ENCODE results near the gene MAPK10. TPM values are rescaled to one million over a fixed set of nuclear protein-coding genes. Genes with fewer than 3 reads are reported as not detected.

Gene MAPK10
- total RNA-seq, 1 donor from 2014 or later = 23.6 TPM

DNA sequence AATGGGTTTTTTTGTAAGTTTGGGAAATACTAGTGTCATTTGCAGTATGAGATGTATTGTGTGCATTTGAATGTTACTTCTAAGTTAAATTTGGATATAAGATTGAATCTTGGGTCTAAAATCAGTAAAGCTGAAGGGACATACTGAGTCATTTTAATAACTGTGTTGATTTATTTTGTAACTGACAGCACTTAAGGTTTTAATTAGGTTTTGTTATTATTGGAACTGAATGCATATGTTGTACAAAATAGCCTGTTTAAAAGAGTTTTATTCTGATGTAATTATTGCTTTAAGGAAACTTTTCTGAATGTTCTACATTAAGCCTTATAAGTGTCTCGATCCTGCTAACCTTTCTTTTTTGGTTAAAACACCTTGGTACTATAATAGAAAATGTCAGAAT lies 396.6 kb downstream of the MAPK10 start:
- intact Hi-C loops (cut with DNase I) = no loop called here

DNA sequence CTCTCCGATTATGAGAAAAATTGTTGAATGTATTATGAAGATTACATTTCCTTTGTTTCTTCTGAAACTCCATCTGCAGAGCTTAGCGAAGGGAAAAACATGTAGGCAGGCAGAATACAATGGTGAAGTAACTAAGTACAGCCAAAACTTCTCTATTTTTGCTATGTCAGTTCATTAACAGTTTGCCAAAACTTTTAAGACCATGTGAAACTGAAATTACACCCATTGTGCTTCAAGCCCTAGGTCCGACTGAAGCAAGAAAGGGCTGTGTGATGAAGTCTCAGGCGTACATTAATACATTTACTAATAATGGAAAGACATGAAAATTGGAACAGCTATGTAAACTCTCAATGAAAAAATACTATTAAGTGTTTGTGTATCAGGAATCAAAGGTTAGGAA lies 398.0 kb downstream of the MAPK10 start:
- H3K4me1 ChIP-seq = no peaks in the 10 kb centered on the region
- intact Hi-C loops (cut with DNase I) = no loop called here
- no peak for TF ChIP-seq CTCF (IDR thresholded peaks at IDR 0.05)
- no peaks in the 10 kb centered on the region for H3K9me3 ChIP-seq
- no peak overlapping the region for H3K4me3 ChIP-seq
- H3K36me3 ChIP-seq = no peaks in the 10 kb centered on the region
- H3K27ac ChIP-seq = no peak overlapping the region
- DNase-seq = no peak
- no peaks in the 10 kb centered on the region for H3K27me3 ChIP-seq
- ATAC-seq = no peak

More for the DNA sequence above, 396.6 kb downstream of the MAPK10 start:
- H3K27me3 ChIP-seq = no peaks in the 10 kb centered on the region
- H3K4me3 ChIP-seq = no peak overlapping the region
- DNase-seq (no peak), ATAC-seq (no peak)
- no peak for TF ChIP-seq CTCF (IDR thresholded peaks at IDR 0.05)
- H3K9me3 ChIP-seq = no peaks in the 10 kb centered on the region
- H3K36me3 ChIP-seq = no peaks in the 10 kb centered on the region
- peaks cover 5% of the 10 kb centered on the region for H3K4me1 ChIP-seq
- H3K27ac ChIP-seq = no peak overlapping the region

DNA sequence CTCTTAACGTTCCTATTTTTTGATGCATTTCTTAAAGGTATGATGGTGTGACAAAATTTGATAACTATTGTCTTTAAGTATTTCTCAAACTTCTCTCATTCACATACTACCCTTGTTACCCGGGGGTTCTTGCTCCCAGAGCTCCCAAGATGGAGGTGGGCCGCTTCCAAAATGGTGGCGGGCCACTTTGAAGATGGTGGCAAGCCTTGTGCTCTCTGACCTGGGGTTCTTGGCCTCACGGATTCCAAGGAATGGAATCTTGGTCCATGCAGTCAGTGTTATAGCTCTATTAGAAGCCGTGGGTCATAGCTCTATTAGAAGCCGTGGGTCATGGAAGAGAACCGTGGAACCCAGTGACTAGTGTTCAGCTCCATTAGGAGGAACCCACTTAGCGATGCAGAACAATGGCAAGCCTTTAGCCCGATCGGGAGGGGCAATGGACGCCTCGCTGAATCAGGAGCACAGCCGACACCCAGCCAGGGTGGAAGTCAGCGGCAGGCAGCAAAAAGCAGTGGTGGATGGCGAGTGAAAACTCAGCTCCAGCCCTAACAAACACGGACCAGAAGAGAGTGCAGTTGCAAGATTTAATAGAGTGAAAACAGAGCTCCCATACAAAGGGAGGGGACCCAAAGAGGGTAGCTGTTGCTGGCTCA lies 403.4 kb downstream of the MAPK10 start:
- DNase-seq (no peak), ATAC-seq (no peak)
- intact Hi-C loops (cut with DNase I) = no loop called here
- no peaks in the 10 kb centered on the region for H3K27me3 ChIP-seq
- no peak for TF ChIP-seq CTCF (IDR thresholded peaks at IDR 0.05)
- H3K4me3 ChIP-seq = no peak overlapping the region
- no peaks in the 10 kb centered on the region for H3K36me3 ChIP-seq
- no peak overlapping the region for H3K27ac ChIP-seq
- no peaks in the 10 kb centered on the region for H3K4me1 ChIP-seq
- no peaks in the 10 kb centered on the region for H3K9me3 ChIP-seq

DNA sequence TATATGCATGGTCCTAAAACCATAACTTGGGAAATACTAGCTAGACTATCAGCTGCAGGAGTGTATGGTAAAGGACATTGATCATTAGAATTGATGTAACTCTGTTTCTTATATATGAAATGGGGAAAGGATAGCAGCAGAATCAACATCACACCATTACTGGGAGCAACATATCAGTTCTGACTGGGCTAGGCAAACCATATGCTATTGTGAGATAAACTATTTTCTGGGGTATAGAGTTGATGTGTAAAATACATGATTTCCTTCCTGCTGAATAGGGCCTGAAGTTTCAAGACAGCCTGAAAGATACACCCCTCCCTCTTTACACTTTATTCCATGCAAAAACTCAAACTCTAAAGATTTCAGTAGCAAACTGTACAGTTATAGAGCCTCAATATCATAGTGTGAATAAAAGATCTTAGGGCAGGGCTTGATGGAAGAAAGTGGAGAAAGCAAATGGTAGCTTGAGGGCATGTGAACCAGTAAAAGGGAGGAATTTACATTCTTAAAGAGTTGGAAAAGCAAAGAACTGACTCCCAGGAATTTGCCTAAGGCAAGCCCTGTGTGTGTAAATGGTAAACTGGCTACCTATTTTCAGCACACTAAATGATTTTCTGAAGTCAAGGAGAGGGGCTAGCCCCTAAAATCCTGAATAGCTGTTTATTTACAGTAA lies 404.1 kb downstream of the MAPK10 start:
- ATAC-seq = no peak
- Histone ChIP-seq H3K4me3 (no peak overlapping the region), H3K9me3 (no peaks in the 10 kb centered on the region), H3K27me3 (no peaks in the 10 kb centered on the region), H3K36me3 (no peaks in the 10 kb centered on the region), H3K27ac (no peak overlapping the region), H3K4me1 (no peaks in the 10 kb centered on the region)
- DNase-seq = no peak
- TF ChIP-seq CTCF (IDR thresholded peaks at IDR 0.05) = no peak
- intact Hi-C loops (cut with DNase I) = no loop called here

GRCh38 chr4:85953651-85954018 lies 406.2 kb downstream of the MAPK10 start:
- no peaks in the 10 kb centered on the region for H3K9me3 ChIP-seq
- no peaks in the 10 kb centered on the region for H3K36me3 ChIP-seq
- no peak overlapping the region for H3K4me3 ChIP-seq
- H3K27ac ChIP-seq = no peak overlapping the region
- ATAC-seq (peak; percentile 58), DNase-seq (no peak)
- intact Hi-C loops (cut with DNase I) = no loop called here
- no peak for TF ChIP-seq CTCF (IDR thresholded peaks at IDR 0.05)
- H3K27me3 ChIP-seq = no peaks in the 10 kb centered on the region
- no peaks in the 10 kb centered on the region for H3K4me1 ChIP-seq

Data from upper lobe of right lung (tissue), 1 donor.